Measurements from ENCODE around the gene GPR146.
A peak's percentile ranks its signal among the peaks of the same experiment; 100 is the strongest.

Gene GPR146

DNA sequence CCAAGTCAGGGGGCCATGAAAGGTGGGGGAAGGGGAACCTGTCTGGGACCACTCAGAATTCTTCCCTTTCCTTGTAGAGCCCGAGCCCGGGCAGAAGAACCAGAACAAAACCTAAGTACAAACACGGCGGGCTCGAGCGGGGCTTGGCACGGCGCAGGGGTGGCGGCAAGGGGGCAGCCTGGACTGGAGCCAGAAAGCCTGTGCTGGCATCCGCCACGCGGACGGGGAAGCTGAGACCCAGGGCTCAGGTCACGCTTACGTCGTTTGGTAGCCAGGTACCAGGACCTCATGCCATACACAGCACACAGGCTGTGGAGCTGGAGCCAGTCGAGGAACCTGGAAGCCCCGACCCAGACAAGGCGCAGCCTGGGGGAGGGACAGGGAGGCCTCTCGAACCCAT lies 37.0 kb downstream of the GPR146 start:
- H3K4me3 ChIP-seq (replicated peaks; ENCODE audit: low read depth, low read length), result no peak overlapping the region
- TF ChIP-seq, protein P1, sequence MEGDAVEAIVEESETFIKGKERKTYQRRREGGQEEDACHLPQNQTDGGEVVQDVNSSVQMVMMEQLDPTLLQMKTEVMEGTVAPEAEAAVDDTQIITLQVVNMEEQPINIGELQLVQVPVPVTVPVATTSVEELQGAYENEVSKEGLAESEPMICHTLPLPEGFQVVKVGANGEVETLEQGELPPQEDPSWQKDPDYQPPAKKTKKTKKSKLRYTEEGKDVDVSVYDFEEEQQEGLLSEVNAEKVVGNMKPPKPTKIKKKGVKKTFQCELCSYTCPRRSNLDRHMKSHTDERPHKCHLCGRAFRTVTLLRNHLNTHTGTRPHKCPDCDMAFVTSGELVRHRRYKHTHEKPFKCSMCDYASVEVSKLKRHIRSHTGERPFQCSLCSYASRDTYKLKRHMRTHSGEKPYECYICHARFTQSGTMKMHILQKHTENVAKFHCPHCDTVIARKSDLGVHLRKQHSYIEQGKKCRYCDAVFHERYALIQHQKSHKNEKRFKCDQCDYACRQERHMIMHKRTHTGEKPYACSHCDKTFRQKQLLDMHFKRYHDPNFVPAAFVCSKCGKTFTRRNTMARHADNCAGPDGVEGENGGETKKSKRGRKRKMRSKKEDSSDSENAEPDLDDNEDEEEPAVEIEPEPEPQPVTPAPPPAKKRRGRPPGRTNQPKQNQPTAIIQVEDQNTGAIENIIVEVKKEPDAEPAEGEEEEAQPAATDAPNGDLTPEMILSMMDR (IDR thresholded peaks at IDR 0.05; ENCODE audit: low read depth, low read length, missing control alignments), result no peak
- no peak for DNase-seq (ENCODE audit: extremely low read depth, low read depth)

DNA sequence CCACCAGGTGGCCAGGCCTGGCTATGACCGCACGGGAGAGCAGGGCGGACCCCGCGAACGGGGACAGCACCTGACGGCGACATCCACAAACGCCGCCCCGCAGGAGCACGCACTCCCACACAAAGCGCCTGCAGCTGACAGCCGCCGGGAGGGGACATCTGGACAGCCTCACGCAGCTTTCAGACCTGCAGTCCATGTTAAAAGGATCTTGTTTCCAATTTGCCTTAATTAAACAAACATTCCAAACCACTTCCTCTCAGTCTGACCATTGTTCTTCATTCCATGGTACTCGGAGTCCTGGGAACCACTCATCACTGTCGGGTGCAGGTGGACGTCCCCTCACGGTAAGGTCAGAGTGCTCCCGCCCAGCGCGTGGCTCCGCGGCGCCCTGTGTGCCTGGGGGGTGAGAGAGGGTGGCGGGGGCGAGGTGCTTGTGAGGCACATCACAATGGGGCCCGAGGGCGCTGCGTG lies 37.6 kb downstream of the GPR146 start:
- H3K4me3 ChIP-seq (replicated peaks; ENCODE audit: low read depth, low read length), result no peak overlapping the region
- TF ChIP-seq, protein P1 (IDR thresholded peaks at IDR 0.05; ENCODE audit: low read depth, low read length, missing control alignments), result no peak
- DNase-seq (ENCODE audit: extremely low read depth, low read depth), result peak; percentile 73

DNA sequence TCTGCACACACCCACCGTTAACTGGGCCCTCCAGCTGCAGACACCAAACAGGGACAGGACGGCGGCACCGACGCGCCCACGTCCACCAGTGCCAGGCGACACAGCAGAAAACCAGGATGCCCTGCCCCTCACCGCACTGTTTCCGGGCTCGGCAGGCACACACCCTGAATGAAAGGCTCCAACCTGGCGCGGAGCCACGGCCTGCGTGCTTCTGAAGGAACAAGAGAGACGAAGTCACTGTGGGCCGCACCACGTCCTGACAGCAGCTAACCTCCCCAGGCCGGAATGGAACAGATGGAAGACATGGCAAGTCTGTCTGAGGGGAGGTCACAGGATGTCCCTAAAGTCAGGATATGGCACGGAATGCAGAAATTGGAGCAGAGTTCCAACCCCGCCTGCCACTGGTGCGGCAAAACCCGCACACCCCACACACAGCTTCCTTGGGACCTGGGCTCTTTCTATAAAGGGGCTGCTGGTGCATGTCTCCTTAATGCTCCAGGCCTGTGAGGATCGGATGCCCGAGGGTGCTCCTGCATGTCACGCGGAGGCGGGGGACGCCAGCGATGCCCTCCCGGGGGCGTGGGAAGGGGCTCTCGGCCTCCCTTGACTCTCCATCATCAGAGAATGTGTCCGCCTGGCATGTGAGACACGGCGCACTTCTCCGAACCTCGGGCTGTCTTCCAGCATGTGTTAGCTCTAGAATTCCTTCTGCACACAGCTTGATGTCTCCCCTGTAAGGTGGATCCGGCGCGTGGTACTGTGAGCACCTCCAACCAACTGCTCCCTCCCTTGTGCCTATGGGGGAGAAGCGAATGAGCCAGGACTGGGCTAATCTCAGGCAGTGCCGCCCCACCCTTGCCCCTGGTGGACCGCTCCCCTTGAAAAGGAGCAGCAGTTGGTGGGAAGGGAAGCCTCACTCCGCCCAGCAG lies 39.6 kb downstream of the GPR146 start:
- no peak overlapping the region for H3K4me3 ChIP-seq (replicated peaks; ENCODE audit: low read depth, low read length)
- TF ChIP-seq, protein P1 (IDR thresholded peaks at IDR 0.05; ENCODE audit: low read depth, low read length, missing control alignments), result no peak
- no peak for DNase-seq (ENCODE audit: extremely low read depth, low read depth)

DNA sequence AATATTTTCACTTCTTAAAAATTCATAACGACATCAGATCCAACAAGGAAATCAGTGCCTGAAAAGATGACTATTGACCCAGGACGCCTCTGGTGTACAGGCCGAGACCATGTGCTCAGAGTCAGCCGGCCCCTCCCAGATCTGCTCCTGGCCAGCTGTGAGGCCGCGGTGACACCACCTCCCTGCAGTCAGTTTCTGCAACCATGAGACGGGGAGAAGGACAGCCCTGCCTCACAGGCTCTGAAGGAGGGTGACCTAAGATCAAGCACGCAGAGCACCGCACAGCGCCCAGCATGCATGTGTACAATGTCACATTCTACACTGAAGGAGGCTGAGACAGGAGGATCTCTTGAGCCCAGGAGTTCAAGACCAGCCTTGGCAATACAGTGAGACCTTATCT lies 40.9 kb downstream of the GPR146 start:
- TF ChIP-seq, protein P1 (IDR thresholded peaks at IDR 0.05; ENCODE audit: low read depth, low read length, missing control alignments), result no peak
- H3K4me3 ChIP-seq (replicated peaks; ENCODE audit: low read depth, low read length), result no peak overlapping the region
- DNase-seq (ENCODE audit: extremely low read depth, low read depth), result no peak

DNA sequence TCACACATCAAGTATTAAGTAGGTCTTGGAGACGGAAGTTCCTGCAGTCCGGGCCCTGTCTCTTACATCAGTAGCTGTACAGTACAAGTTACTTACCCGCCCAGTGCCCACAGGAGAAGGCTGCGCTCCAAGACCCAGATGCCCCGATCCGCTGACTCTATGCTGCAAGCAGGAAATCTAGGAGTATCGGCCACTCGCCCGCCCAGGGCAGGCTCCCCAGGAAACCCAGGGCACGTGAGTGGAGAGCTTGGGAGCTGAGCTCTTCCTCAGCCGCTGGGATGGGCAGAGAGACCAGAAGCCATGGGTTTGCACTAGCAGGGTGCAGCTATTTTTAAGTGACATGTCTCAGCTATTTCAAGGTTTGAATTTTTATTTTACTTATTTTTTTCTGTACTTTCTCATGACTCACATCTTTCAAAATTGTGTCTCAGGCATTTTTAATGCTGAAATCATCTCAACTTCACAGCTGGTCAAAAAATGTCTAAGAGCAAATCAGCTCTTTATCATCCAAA lies 41.6 kb downstream of the GPR146 start:
- no peak overlapping the region for H3K4me3 ChIP-seq (replicated peaks; ENCODE audit: low read depth, low read length)
- no peak for DNase-seq (ENCODE audit: extremely low read depth, low read depth)
- TF ChIP-seq, protein P1 (IDR thresholded peaks at IDR 0.05; ENCODE audit: low read depth, low read length, missing control alignments), result no peak

DNA sequence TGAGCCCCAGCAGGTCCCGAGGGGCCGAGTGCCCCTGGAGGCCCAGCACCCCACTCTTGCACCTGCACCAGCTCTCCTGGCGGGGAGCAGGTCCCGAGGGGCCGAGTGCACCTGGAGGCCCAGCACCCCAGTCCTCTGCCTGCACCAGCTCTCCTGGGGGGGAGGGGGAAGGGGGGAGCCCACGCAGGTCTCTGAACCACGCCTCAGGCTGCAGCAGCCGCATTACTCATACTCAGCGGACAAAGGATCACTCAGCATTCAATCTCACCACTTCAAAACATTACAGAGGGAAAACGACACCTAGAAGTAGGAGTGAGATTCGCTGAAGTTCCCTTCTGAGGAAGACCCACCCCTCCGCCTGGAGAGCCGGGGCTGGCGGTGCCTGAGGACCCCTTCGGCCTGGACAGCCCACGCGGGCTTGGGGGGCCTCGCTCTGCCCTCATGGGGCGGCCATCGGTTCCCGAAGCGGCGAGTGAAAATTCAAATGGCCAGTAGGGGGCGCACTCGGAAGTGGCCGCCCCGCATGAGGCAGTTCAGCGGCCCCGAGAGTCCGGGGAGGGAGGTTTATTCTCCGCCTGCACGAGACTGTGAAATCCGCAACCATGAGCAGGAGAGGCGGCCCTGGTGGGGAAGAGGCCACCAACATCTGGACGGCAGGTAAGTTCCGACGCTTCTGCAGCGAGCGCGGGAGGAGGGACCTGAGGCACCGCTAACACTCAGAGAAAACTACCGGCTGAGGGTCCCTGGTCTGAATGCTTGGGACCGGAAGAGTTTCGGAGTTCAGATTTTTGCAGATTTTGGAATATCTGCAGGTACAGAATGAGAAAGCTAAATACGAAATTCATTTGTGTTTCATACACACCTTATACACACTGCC lies 42.5 kb downstream of the GPR146 start:
- peak overlapping the region; percentile 37 for H3K4me3 ChIP-seq (replicated peaks; ENCODE audit: low read depth, low read length)
- TF ChIP-seq, protein P1 (IDR thresholded peaks at IDR 0.05; ENCODE audit: low read depth, low read length, missing control alignments), result peak; percentile 86
- no peak for DNase-seq (ENCODE audit: extremely low read depth, low read depth)
